H1 (cell line): ENCODE data around the gene CYP4F3. TPM values are rescaled to one million over a fixed set of nuclear protein-coding genes. Genes with fewer than 3 reads are reported as not detected.

ENCODE experiments used
- CTCF ChIA-PET: fragments of 300-600 bp; sonication (Branson Sonifier 250); formaldehyde crosslinking; loops from one replicate; lab custom pipeline; 2021; ENCODE audit not compliant: partially characterized antibody; lab: Charles Lee
- POLR2A ChIA-PET: fragments of 300-600 bp; sonication (Branson Sonifier 250); formaldehyde crosslinking; loops from one replicate; lab custom pipeline; 2021; ENCODE audit warnings: inconsistent platforms; ENCODE audit not compliant: partially characterized antibody; lab: Charles Lee
- DNase-seq, 2 experiments: peaks; one replicate each; pipeline versions ENCODE4 v3.0.0 to v3.0.0-alpha.2; 2010 to 2022; ENCODE audit warnings: low spot score in 2 of 2, low read depth in 1 of 2, mixed read lengths in 1 of 2
- FAIRE-seq: peaks from 2 replicates; lab custom pipeline; 2011; peaks lifted over from hg19 to GRCh38; lab: Jason Lieb, UNC
- H2AFZ ChIP-seq: 2 replicates; pipeline ENCODE4 v1.8.1; 2012; ENCODE audit warnings: low read length, inconsistent platforms
- H2AK5ac ChIP-seq: 2 replicates; pipeline ENCODE4 v1.6.1; 2013; ENCODE audit warnings: low read depth, low read length
- H2BK120ac ChIP-seq: replicated peaks from 2 replicates; pipeline ENCODE3; 2013; ENCODE audit warnings: low read depth, low read length, inconsistent platforms
- H2BK12ac ChIP-seq: 2 replicates; pipeline ENCODE4 v1.6.1; 2013; ENCODE audit warnings: low read depth, low read length
- H2BK15ac ChIP-seq: 2 replicates; pipeline ENCODE4 v1.6.1; 2013; ENCODE audit warnings: low read length
- H2BK20ac ChIP-seq: 2 replicates; pipeline ENCODE4 v1.6.1; 2013; ENCODE audit warnings: low read length
- H2BK5ac ChIP-seq: 2 replicates; pipeline ENCODE4 v1.6.1; 2013; ENCODE audit warnings: low read depth, low read length
- H3K14ac ChIP-seq: 2 replicates; pipeline ENCODE4 v1.6.1; 2013; ENCODE audit warnings: inconsistent platforms; ENCODE audit not compliant: insufficient read length
- H3K18ac ChIP-seq: 2 replicates; pipeline ENCODE4 v1.6.1; 2013; ENCODE audit warnings: low read length; ENCODE audit errors: extremely low read depth
- H3K23ac ChIP-seq: 2 replicates; pipeline ENCODE4 v1.6.1; 2013; ENCODE audit warnings: inconsistent platforms; ENCODE audit not compliant: insufficient read length
- H3K23me2 ChIP-seq: 2 replicates; pipeline ENCODE4 v1.6.1; 2013; ENCODE audit warnings: low read depth, low read length
- H3K27ac ChIP-seq: 2 replicates; pipeline ENCODE4 v1.6.1; 2011; ENCODE audit warnings: low read depth, low read length, inconsistent platforms
- H3K27me3 ChIP-seq, 4 experiments: replicated peaks in 1 of 4; 1 replicate in 1 of 4; 2 replicates in 3 of 4; pipeline versions ENCODE4 v1.6.1 to v1.8.1; 2011 to 2013; ENCODE audit warnings: low read length in 3 of 4, mild to moderate bottlenecking in 3 of 4, inconsistent platforms in 2 of 4, mixed read lengths in 2 of 4, moderate library complexity in 1 of 4; ENCODE audit not compliant: control insufficient read depth in 3 of 4, insufficient read depth in 3 of 4; ENCODE audit errors: extremely low read depth in 1 of 4
- H3K36me3 ChIP-seq, 4 experiments: 2 replicates each; pipeline versions ENCODE4 v1.6.1 to v1.8.1; 2011 to 2013; ENCODE audit warnings: mild to moderate bottlenecking in 4 of 4, low read length in 3 of 4, moderate library complexity in 2 of 4, control low read depth in 1 of 4, inconsistent platforms in 1 of 4; ENCODE audit not compliant: insufficient read depth in 4 of 4, control insufficient read depth in 2 of 4
- H3K4ac ChIP-seq: replicated peaks from 2 replicates; pipeline ENCODE3; 2013; ENCODE audit warnings: low read length, low read depth, mixed read lengths, inconsistent platforms; ENCODE audit not compliant: insufficient read length
- H3K4me1 ChIP-seq, 4 experiments: replicated peaks in 1 of 4; 1 replicate in 1 of 4; 2 replicates in 3 of 4; pipeline versions ENCODE4 v1.6.1 to v1.8.1; 2011 to 2013; ENCODE audit warnings: low read length in 3 of 4, inconsistent platforms in 2 of 4, mixed read lengths in 1 of 4; ENCODE audit not compliant: insufficient read depth in 4 of 4, control insufficient read depth in 3 of 4
- H3K4me2 ChIP-seq, 2 experiments: 2 replicates each; pipeline versions ENCODE4 v1.6.1 to v1.8.1; 2011 to 2013; ENCODE audit warnings: low read depth in 2 of 2, low read length in 2 of 2, control low read depth in 1 of 2, inconsistent platforms in 1 of 2, mild to moderate bottlenecking in 1 of 2; ENCODE audit not compliant: insufficient read depth in 1 of 2
- H3K4me3 ChIP-seq, 4 experiments: fragments of 200-600, 300-600 bp in 1 of 4; sonication (generic), shearing (Covaris generic), sonication (Bioruptor Twin) in 1 of 4; 2 replicates each; pipeline versions ENCODE4 v1.5.1 to v1.8.1; 2011 to 2016; ENCODE audit warnings: low read length in 4 of 4, low read depth in 3 of 4, control low read depth in 2 of 4, inconsistent platforms in 2 of 4, mild to moderate bottlenecking in 2 of 4, mixed read lengths in 1 of 4, moderate library complexity in 1 of 4; ENCODE audit not compliant: insufficient read depth in 2 of 4; ENCODE audit errors: extremely low read depth in 1 of 4
- H3K56ac ChIP-seq: replicated peaks from 2 replicates; pipeline ENCODE3; 2013; ENCODE audit warnings: low read depth, mild to moderate bottlenecking, mixed read lengths, low read length, inconsistent platforms; ENCODE audit not compliant: insufficient read length
- H3K79me1 ChIP-seq: 2 replicates; pipeline ENCODE4 v1.6.1; 2013; ENCODE audit warnings: low read depth, low read length, control low read depth
- H3K79me2 ChIP-seq, 2 experiments: 2 replicates each; pipeline versions ENCODE4 v1.6.1 to v1.8.1; 2012 to 2013; ENCODE audit warnings: low read length in 2 of 2, mild to moderate bottlenecking in 2 of 2, inconsistent platforms in 1 of 2; ENCODE audit not compliant: insufficient read depth in 2 of 2, control insufficient read depth in 1 of 2
- H3K9ac ChIP-seq, 4 experiments: replicated peaks in 1 of 4; 1 replicate in 1 of 4; 2 replicates in 3 of 4; pipeline versions ENCODE4 v1.6.1 to v1.8.1; 2011 to 2013; ENCODE audit warnings: low read depth in 3 of 4, low read length in 3 of 4, control low read depth in 2 of 4, mild to moderate bottlenecking in 2 of 4, moderate library complexity in 2 of 4, inconsistent platforms in 1 of 4; ENCODE audit errors: extremely low read depth in 1 of 4
- H3K9me3 ChIP-seq, 2 experiments: 2 replicates each; pipeline versions ENCODE4 v1.6.1 to v1.8.1; 2012 to 2013; ENCODE audit warnings: mild to moderate bottlenecking in 2 of 2, moderate library complexity in 2 of 2, control low read depth in 1 of 2, inconsistent platforms in 1 of 2, low read depth in 1 of 2, low read length in 1 of 2, mixed read lengths in 1 of 2; ENCODE audit not compliant: insufficient read depth in 2 of 2
- H4K20me1 ChIP-seq, 2 experiments: replicated peaks in 1 of 2; 2 replicates each; pipeline versions ENCODE3 to v1.8.1; 2011 to 2013; ENCODE audit warnings: inconsistent platforms in 2 of 2, low read length in 2 of 2, mild to moderate bottlenecking in 1 of 2; ENCODE audit not compliant: insufficient read depth in 2 of 2, control insufficient read depth in 1 of 2
- H4K5ac ChIP-seq: 2 replicates; pipeline ENCODE4 v1.6.1; 2013; ENCODE audit warnings: low read length, low read depth, mixed read lengths, inconsistent platforms; ENCODE audit not compliant: insufficient read length
- H4K8ac ChIP-seq: 2 replicates; pipeline ENCODE4 v1.8.0; 2013; ENCODE audit warnings: mild to moderate bottlenecking, moderate library complexity, low read length, inconsistent platforms; ENCODE audit not compliant: insufficient read depth; ENCODE audit errors: extremely low read depth
- H4K91ac ChIP-seq: replicated peaks from 2 replicates; pipeline ENCODE3; 2013; ENCODE audit warnings: low read length, mixed read lengths, inconsistent platforms; ENCODE audit not compliant: insufficient read length
- RBBP5 ChIP-seq: IDR thresholded peaks from 2 replicates; pipeline ENCODE4 v1.7.1; 2012; ENCODE audit warnings: low read depth, mild to moderate bottlenecking, inconsistent platforms, low read length, moderate library complexity, borderline replicate concordance
- WGBS, 2 experiments: shearing (Covaris generic) in 1 of 2; methylation state at CpG; one replicate each; pipeline versions ENCODE4 v1.1.6 to v1.1.7; 2013 to 2015; ENCODE audit warnings: low lambda C conversion rate in 2 of 2, mixed read lengths in 2 of 2, inconsistent platforms in 1 of 2, low coverage in 1 of 2, missing lambda C conversion rate in 1 of 2; ENCODE audit not compliant: insufficient replicate concordance in 2 of 2, insufficient coverage in 1 of 2, insufficient read length in 1 of 2; ENCODE audit errors: extremely low coverage in 1 of 2, missing lambda C conversion rate in 1 of 2; 5-methylcytosine and 5-hydroxymethylcytosine counted together
- polyA plus RNA-seq, 7 experiments: library from polyadenylated mRNA; depleted of rRNA in 3 of 7; stranded (reverse) in 5 of 7; unstranded in 2 of 7; fragments of >200 nt in 5 of 7; fragments of 200-250 nt in 2 of 7; gene quantifications; 1 replicate in 5 of 7; 2 replicates in 1 of 7; 4 replicates in 1 of 7; pipeline versions ENCODE4 v1.2.1 to v1.2.3, GENCODE V29; 2011 to 2013; ENCODE audit warnings: missing spikeins in 2 of 7, mixed read lengths in 2 of 7
- total RNA-seq: library from RNA; stranded (reverse); fragmentation: NEBNext Ultra II Directional; extraction: Animal tissue kit (Norgen Biotek cat#: 25700); gene quantifications from 2 replicates; pipeline ENCODE4 v1.2.1, GENCODE V29; 2021

The CYP4F3 gene
- total and polyA plus RNA-seq, 2 of the 8 experiments (the other 6 are each of a cell fraction or from before 2014, with no cell fraction given), result not detected

GRCh38 chr19:15616183-15616582 lies 24.5 kb upstream of the CYP4F3 start:
- DNase-seq (no peak), FAIRE-seq (no peak)
- Histone ChIP-seq H2BK15ac (no peak overlapping the region), H4K91ac (no peak overlapping the region), H3K4me1 (no peaks in the 10 kb centered on the region), H4K20me1 (no peaks in the 10 kb centered on the region), H4K8ac (no peak overlapping the region), H3K18ac (no peak overlapping the region), H3K4me2 (no peak overlapping the region), H3K79me1 (no peaks in the 10 kb centered on the region), H3K27ac (no peak overlapping the region), H3K9ac (no peak overlapping the region), H2BK120ac (no peak overlapping the region), H3K36me3 (no peaks in the 10 kb centered on the region), H2BK5ac (no peak overlapping the region), H3K4ac (no peak overlapping the region), H2BK12ac (no peak overlapping the region), H3K23me2 (peaks cover 2% of the 10 kb centered on the region; the same call in 1 of the 2 replicates), H3K4me3 (no peak overlapping the region), H4K5ac (no peak overlapping the region), H3K9me3 (peaks cover 73 to 89% of the 10 kb centered on the region in 2 experiments), H3K23ac (no peak overlapping the region), H3K56ac (no peak overlapping the region), H3K27me3 (no peaks in the 10 kb centered on the region), H2BK20ac (no peak overlapping the region), H3K14ac (no peak overlapping the region), H3K79me2 (no peaks in the 10 kb centered on the region), H2AK5ac (no peak overlapping the region), H2AFZ (no peak overlapping the region)
- ChIA-PET CTCF (no interaction called here), POLR2A (no interaction called here)
- TF ChIP-seq RBBP5, result no peak
- WGBS, 2 experiments, result 90% methylated on average over 4 of the region's 4 CpGs; no CpG with 5 or more reads in 1 of the 2 experiments
